B cell (primary cell): ENCODE measurements around the gene LMTK3. TPM values are rescaled to one million over a fixed set of nuclear protein-coding genes. Genes with fewer than 3 reads are reported as not detected.

Source experiments
- ATAC-seq: fragments of 200-7000 bp; cut with Tn5 transposase; one replicate; pipeline ENCODE4 v1.10.0; 2021; ENCODE audit warnings: low read depth, mild to moderate bottlenecking, moderate number of reproducible peaks, moderate library complexity
- CTCF ChIA-PET: fragments of 350-600 bp; sonication (Branson Sonifier 250); formaldehyde crosslinking; loops from one replicate; lab custom pipeline; 2021; ENCODE audit warnings: antibody characterized with exemption, inconsistent platforms; lab: Charles Lee
- POLR2A ChIA-PET: fragments of 350-600 bp; sonication (Branson Sonifier 250); formaldehyde crosslinking; loops from one replicate; lab custom pipeline; 2021; ENCODE audit warnings: antibody characterized with exemption; lab: Charles Lee
- DNase-seq: peaks from one replicate; pipeline ENCODE4 v3.0.0; 2013
- H2AFZ ChIP-seq: 2 replicates; pipeline ENCODE4 v1.6.1; 2012; ENCODE audit warnings: mild to moderate bottlenecking, low read depth, low read length; ENCODE audit not compliant: insufficient read depth, poor library complexity, severe bottlenecking
- H3K27ac ChIP-seq, 2 donors: 1 replicate in 1 of 2; 2 replicates in 1 of 2; pipeline ENCODE4 v1.5.1; 2012 to 2013; ENCODE audit warnings: low read length in 2 of 2, mild to moderate bottlenecking in 2 of 2, moderate library complexity in 1 of 2
- H3K27me3 ChIP-seq, 4 experiments: fragments of 200-600 bp in 1 of 4; sonication (generic) in 1 of 4; replicated peaks in 1 of 4; 1 replicate in 2 of 4; 2 replicates in 2 of 4; pipeline versions ENCODE4 v1.6.1 to v1.7.0; 2013 to 2016; ENCODE audit warnings: low read length in 3 of 4, mild to moderate bottlenecking in 2 of 4, mixed read lengths in 1 of 4, moderate library complexity in 1 of 4; ENCODE audit not compliant: insufficient read depth in 4 of 4, control insufficient read depth in 3 of 4; ENCODE audit errors: control extremely low read depth in 1 of 4
- H3K36me3 ChIP-seq, 2 experiments: replicated peaks in 1 of 2; 1 replicate in 1 of 2; 2 replicates in 1 of 2; pipeline versions ENCODE4 v1.6.1 to v1.7.1; 2013; ENCODE audit warnings: low read length in 1 of 2; ENCODE audit not compliant: insufficient read depth in 2 of 2, control insufficient read depth in 1 of 2; ENCODE audit errors: control extremely low read depth in 1 of 2, extremely low read depth in 1 of 2
- H3K4me1 ChIP-seq, 2 donors: fragments of 200-600 bp in 1 of 2; sonication (generic) in 1 of 2; 1 replicate in 1 of 2; 2 replicates in 1 of 2; pipeline versions ENCODE4 v1.5.1 to v1.6.1; 2013 to 2017; ENCODE audit warnings: low read length in 2 of 2; ENCODE audit not compliant: control insufficient read depth in 2 of 2, insufficient read depth in 2 of 2
- H3K4me2 ChIP-seq: replicated peaks from 2 replicates; pipeline ENCODE3; 2012; ENCODE audit warnings: mild to moderate bottlenecking, low read depth, low read length; ENCODE audit not compliant: poor library complexity, severe bottlenecking
- H3K4me3 ChIP-seq, 5 experiments: fragments of 200-600 bp in 1 of 5; sonication (generic) in 1 of 5; 1 replicate in 3 of 5; 2 replicates in 2 of 5; pipeline versions ENCODE4 v1.5.1 to v1.7.0; 2011 to 2016; ENCODE audit warnings: low read length in 4 of 5, mild to moderate bottlenecking in 4 of 5, low read depth in 2 of 5, control low read depth in 1 of 5, moderate library complexity in 1 of 5; ENCODE audit not compliant: insufficient read depth in 1 of 5; ENCODE audit errors: control extremely low read depth in 1 of 5, extremely low read depth in 1 of 5
- H3K79me2 ChIP-seq: fragments of 200-600 bp; sonication (generic); one replicate; pipeline ENCODE4 v1.6.0; 2016; ENCODE audit warnings: low read length; ENCODE audit not compliant: control insufficient read depth, insufficient read depth
- H3K9ac ChIP-seq: fragments of 200-600 bp; sonication (generic); 2 replicates; pipeline ENCODE4 v1.6.1; 2017; ENCODE audit warnings: mild to moderate bottlenecking, low read length, moderate library complexity
- H3K9me3 ChIP-seq, 3 donors: one replicate each; pipeline versions ENCODE4 v1.6.1 to v1.7.1; 2013; ENCODE audit warnings: low read length in 2 of 3; ENCODE audit not compliant: control insufficient read depth in 2 of 3, insufficient read depth in 1 of 3; ENCODE audit errors: control extremely low read depth in 1 of 3
- H4K20me1 ChIP-seq: 2 replicates; pipeline ENCODE4 v1.6.0; 2012; ENCODE audit warnings: mild to moderate bottlenecking, low read length; ENCODE audit not compliant: insufficient read depth, control insufficient read depth, poor library complexity, severe bottlenecking
- H3K27ac Mint-ChIP-seq: one replicate; pipeline ENCODE4 v1.8.0; 2021; ENCODE audit warnings: mixed read lengths
- H3K27me3 Mint-ChIP-seq: one replicate; pipeline ENCODE4 v1.8.0; 2021; ENCODE audit warnings: mixed read lengths
- H3K4me1 Mint-ChIP-seq: one replicate; pipeline ENCODE4 v1.8.0; 2021; ENCODE audit warnings: mixed read lengths
- H3K4me3 Mint-ChIP-seq: one replicate; pipeline ENCODE4 v1.8.0; 2021; ENCODE audit warnings: mixed read lengths
- H3K9me3 Mint-ChIP-seq: one replicate; pipeline ENCODE4 v1.8.0; 2022; ENCODE audit warnings: mixed read lengths; ENCODE audit not compliant: insufficient read depth
- CTCF ChIP-seq: fragments of 200-600 bp; IDR thresholded peaks from one replicate; pipeline ENCODE4 v1.8.0; 2022; ENCODE audit warnings: antibody characterized with exemption, mild to moderate bottlenecking
- EZH2 ChIP-seq: IDR thresholded peaks from 2 replicates; pipeline ENCODE4 v1.6.1; 2012; ENCODE audit warnings: borderline replicate concordance, low read depth, mild to moderate bottlenecking, moderate library complexity, low read length; ENCODE audit not compliant: insufficient read depth, poor library complexity, severe bottlenecking
- WGBS: methylation state at CpG from one replicate; pipeline ENCODE4 v1.1.5; 2013; ENCODE audit warnings: missing lambda C conversion rate; ENCODE audit not compliant: insufficient coverage; 5-methylcytosine and 5-hydroxymethylcytosine counted together
- intact Hi-C: fragments of 100-400 bp; cut with micrococcal nuclease; formaldehyde crosslinking; loops from one replicate; pipeline ENCODE4 v1.10.0; 2022
- polyA plus RNA-seq: library from polyadenylated mRNA; depleted of rRNA; stranded (reverse); fragments of >200 nt; gene quantifications from 2 replicates; pipeline ENCODE4 v1.2.3, GENCODE V29; 2012
- total RNA-seq, 2 donors: library from RNA; stranded (reverse); fragments of 120-200 nt in 1 of 2; gene quantifications; 1 replicate in 1 of 2; 2 replicates in 1 of 2; pipeline versions ENCODE4 v1.2.3 to v1.2.4, GENCODE V29; 2013 to 2022

Gene LMTK3
- total and polyA plus RNA-seq, 2 donors (not counting 1 experiment from before 2014, with no cell fraction given): 0.19 to 1.6 TPM

- H3K79me2 ChIP-seq: no peaks in the 10 kb centered on the region
- CTCF ChIA-PET: interaction anchor here (0.6 to 1.2 kb wide), 2 partner anchors 11 to 13 kb away, joined by 3 to 4 read pairs; no protein-coding TSS in a partner anchor
- no peak overlapping the region for H2AFZ ChIP-seq
- H3K4me1 ChIP-seq: peaks cover 3 to 11% of the 10 kb centered on the region in 2 donors
- H3K36me3 ChIP-seq: peaks cover 2 to 40% of the 10 kb centered on the region in 2 experiments
- POLR2A ChIA-PET: no interaction called here
- ATAC-seq: no peak
- no peak overlapping the region for H3K4me2 ChIP-seq
- no peak overlapping the region for H3K9ac ChIP-seq
- intact Hi-C loops: no loop called here
- no peak for DNase-seq
- Mint-ChIP-seq H3K4me3 (no peak overlapping the region), H3K4me1 (peaks cover 12% of the 10 kb centered on the region), H3K27me3 (no peaks in the 10 kb centered on the region), H3K27ac (no peak overlapping the region), H3K9me3 (no peaks in the 10 kb centered on the region)
- no peaks in the 10 kb centered on the region for H3K27me3 ChIP-seq
- WGBS: 92% methylated on average over 7 of the region's 9 CpGs
- no peak overlapping the region for H3K4me3 ChIP-seq
- peaks cover 0 to 4% (median 0%) of the 10 kb centered on the region in 3 donors for H3K9me3 ChIP-seq
- no peaks in the 10 kb centered on the region for H4K20me1 ChIP-seq
- H3K27ac ChIP-seq: no peak overlapping the region
- TF ChIP-seq CTCF: no peak
Observed at GRCh38 chr19:48476176-48476575, 35.5 kb downstream of the LMTK3 start.

- ChIA-PET POLR2A (no interaction called here), CTCF (interaction anchor here (0.6 to 1.2 kb wide), 2 partner anchors 12 to 14 kb away, joined by 3 to 4 read pairs; no protein-coding TSS in a partner anchor)
- H3K4me3 Mint-ChIP-seq: no peak overlapping the region
- TF ChIP-seq EZH2 (no peak), CTCF (no peak)
- H3K27me3 Mint-ChIP-seq: no peaks in the 10 kb centered on the region
- Histone ChIP-seq H3K79me2 (no peaks in the 10 kb centered on the region), H3K4me1 (peaks cover 0 to 4% of the 10 kb centered on the region in 2 donors), H2AFZ (no peak overlapping the region), H3K27me3 (no peaks in the 10 kb centered on the region), H3K9me3 (peaks cover 0 to 4% (median 0%) of the 10 kb centered on the region in 3 donors), H3K4me3 (no peak overlapping the region), H3K9ac (no peak overlapping the region), H3K4me2 (no peak overlapping the region), H3K27ac (no peak overlapping the region), H4K20me1 (peaks cover under 1% of the 10 kb centered on the region), H3K36me3 (peaks cover 2 to 46% of the 10 kb centered on the region in 2 experiments)
- no peak overlapping the region for H3K27ac Mint-ChIP-seq
- H3K9me3 Mint-ChIP-seq: no peaks in the 10 kb centered on the region
- no peak for DNase-seq
- H3K4me1 Mint-ChIP-seq: peaks cover 10% of the 10 kb centered on the region
- intact Hi-C loops: no loop called here
- ATAC-seq: no peak
- 96% methylated on average over 17 of the region's 17 CpGs for WGBS
Observed at GRCh38 chr19:48475369-48476068, 36.1 kb downstream of the LMTK3 start.
